Right lobe of liver (tissue), 4 donors: ENCODE results near the gene TIMM44.

ENCODE experiments used
- CTCF ChIP-seq, 4 donors: fragments of 200-600 bp in 3 of 4; fragments of 450-650 bp in 1 of 4; IDR thresholded peaks; one replicate each; pipeline versions ENCODE4 v1.5.1 to v1.8.0; 2016 to 2022; ENCODE audit warnings: antibody characterized with exemption in 4 of 4, mild to moderate bottlenecking in 2 of 4
- POLR2A ChIP-seq: fragments of 450-650 bp; IDR thresholded peaks from one replicate; pipeline ENCODE4 v1.6.1; 2017; ENCODE audit warnings: antibody characterized with exemption, mild to moderate bottlenecking
- donor health status: DM: no; HTN: no; CAD: no.
- donor health status: DM: no; HTN: no; CAD: no.
- donor health status: DM: no; HTN: yes; CAD: no.

GRCh38 chr19:7883105-7883504, 60.4 kb downstream of the TIMM44 start:
- no peak for TF ChIP-seq CTCF (IDR thresholded peaks at IDR 0.05)
- TF ChIP-seq POLR2A, result no peak
